ENCODE results near the gene PDLIM5. TPM values are rescaled to one million over a fixed set of nuclear protein-coding genes. Genes with fewer than 3 reads are reported as not detected.

Gene PDLIM5
- total RNA-seq, 2 donors from 2014 or later, result 115 to 228 TPM

DNA sequence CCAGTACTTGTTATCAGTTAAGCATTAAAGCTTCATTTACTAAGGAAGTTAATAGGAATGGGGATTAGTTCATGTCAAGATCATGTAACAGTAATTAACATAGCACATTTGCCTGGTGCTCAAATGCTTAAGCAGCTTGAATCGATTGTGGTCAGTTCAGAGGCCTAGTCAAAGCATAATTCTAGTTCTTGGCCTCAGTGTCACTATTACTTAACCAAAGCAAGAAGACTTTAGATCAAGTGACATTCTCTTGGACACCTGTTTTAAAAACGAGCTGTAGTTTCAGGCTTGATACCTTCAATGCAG, 190.8 kb downstream of the PDLIM5 start:
- 51% methylated on average over 2 of the region's 2 CpGs for WGBS
- no peak for DNase-seq (ENCODE audit: low spot score)
- H3K36me3 ChIP-seq, result no peaks in the 10 kb centered on the region
- H3K9me3 ChIP-seq, result no peaks in the 10 kb centered on the region
- H3K4me1 ChIP-seq (replicated peaks), result peaks cover 3% of the 10 kb centered on the region
- no peaks in the 10 kb centered on the region for H3K27me3 ChIP-seq (replicated peaks; ENCODE audit: insufficient read depth)
- intact Hi-C loops (cut with DNase I), result no loop called here
- H3K27ac ChIP-seq, result peak overlapping the region; percentile 2 to 59
- H3K4me3 ChIP-seq, result no peak overlapping the region
- no peak for TF ChIP-seq POLR2A (IDR thresholded peaks at IDR 0.05)
- TF ChIP-seq POLR2AphosphoS5 (IDR thresholded peaks at IDR 0.05), result no peak
- TF ChIP-seq, protein P1, sequence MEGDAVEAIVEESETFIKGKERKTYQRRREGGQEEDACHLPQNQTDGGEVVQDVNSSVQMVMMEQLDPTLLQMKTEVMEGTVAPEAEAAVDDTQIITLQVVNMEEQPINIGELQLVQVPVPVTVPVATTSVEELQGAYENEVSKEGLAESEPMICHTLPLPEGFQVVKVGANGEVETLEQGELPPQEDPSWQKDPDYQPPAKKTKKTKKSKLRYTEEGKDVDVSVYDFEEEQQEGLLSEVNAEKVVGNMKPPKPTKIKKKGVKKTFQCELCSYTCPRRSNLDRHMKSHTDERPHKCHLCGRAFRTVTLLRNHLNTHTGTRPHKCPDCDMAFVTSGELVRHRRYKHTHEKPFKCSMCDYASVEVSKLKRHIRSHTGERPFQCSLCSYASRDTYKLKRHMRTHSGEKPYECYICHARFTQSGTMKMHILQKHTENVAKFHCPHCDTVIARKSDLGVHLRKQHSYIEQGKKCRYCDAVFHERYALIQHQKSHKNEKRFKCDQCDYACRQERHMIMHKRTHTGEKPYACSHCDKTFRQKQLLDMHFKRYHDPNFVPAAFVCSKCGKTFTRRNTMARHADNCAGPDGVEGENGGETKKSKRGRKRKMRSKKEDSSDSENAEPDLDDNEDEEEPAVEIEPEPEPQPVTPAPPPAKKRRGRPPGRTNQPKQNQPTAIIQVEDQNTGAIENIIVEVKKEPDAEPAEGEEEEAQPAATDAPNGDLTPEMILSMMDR (IDR thresholded peaks at IDR 0.05), result no peak

GRCh38 chr4:94648699-94649098, 197.0 kb downstream of the PDLIM5 start:
- no peak for DNase-seq (ENCODE audit: low spot score)
- no peak overlapping the region for H3K4me3 ChIP-seq
- H3K36me3 ChIP-seq, result no peaks in the 10 kb centered on the region
- no peak for TF ChIP-seq POLR2A (IDR thresholded peaks at IDR 0.05)
- TF ChIP-seq POLR2AphosphoS5 (IDR thresholded peaks at IDR 0.05), result no peak
- TF ChIP-seq, protein P1 (IDR thresholded peaks at IDR 0.05), result no peak
- peak overlapping the region; percentile 68 to 81 for H3K27ac ChIP-seq
- H3K4me1 ChIP-seq (replicated peaks), result peaks cover 5% of the 10 kb centered on the region
- intact Hi-C loops (cut with DNase I), result no loop called here
- 92% methylated on average over 7 of the region's 7 CpGs for WGBS
- H3K27me3 ChIP-seq (replicated peaks; ENCODE audit: insufficient read depth), result no peaks in the 10 kb centered on the region
- no peaks in the 10 kb centered on the region for H3K9me3 ChIP-seq

DNA sequence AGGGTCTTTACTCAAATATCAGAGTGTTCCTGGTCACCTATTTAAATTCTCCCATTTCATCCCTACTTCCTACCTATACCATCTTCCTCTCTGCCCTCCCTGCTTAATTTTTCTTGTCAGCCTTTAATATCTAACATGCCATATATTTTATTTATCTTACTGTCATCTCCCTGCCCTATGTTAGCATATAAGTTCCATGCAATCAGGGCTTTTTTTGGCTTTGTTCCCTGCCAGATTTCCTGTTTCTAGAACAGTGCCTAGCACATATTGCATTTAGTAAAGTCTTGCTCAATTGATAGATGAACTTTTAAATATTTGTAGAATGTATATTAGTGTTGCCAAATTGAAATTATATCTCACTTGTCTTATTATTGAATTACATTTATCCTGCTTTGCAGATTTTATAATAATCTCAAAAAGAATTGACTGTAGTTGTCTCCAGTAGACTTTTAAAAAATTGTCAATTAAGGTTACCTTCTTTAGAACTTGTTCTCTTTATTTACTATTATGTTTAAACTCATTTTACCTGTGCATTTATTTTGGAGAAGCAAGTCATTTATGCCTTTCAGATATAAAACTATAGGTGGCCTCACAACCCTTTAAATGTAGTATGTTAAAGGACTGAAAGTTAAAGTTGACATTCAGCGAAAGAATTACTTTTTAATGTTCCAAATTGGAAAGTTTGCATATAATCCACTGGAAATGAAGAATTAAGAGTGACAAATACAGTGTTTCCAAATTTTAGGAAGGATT, 197.8 kb downstream of the PDLIM5 start:
- Histone ChIP-seq H3K4me1 (replicated peaks) (peaks cover 5% of the 10 kb centered on the region), H3K27me3 (replicated peaks; ENCODE audit: insufficient read depth) (no peaks in the 10 kb centered on the region), H3K27ac (peak overlapping the region; percentile 68 to 81), H3K9me3 (no peaks in the 10 kb centered on the region), H3K36me3 (no peaks in the 10 kb centered on the region), H3K4me3 (no peak overlapping the region)
- TF ChIP-seq POLR2AphosphoS5 (IDR thresholded peaks at IDR 0.05), result no peak
- TF ChIP-seq, protein P1 (IDR thresholded peaks at IDR 0.05), result peak in 1 of 4 experiments; percentile 17
- no peak for TF ChIP-seq POLR2A (IDR thresholded peaks at IDR 0.05)
- intact Hi-C loops (cut with DNase I), result no loop called here
- 80% methylated on average over 1 of the region's 1 CpG for WGBS
- DNase-seq (ENCODE audit: low spot score), result no peak

- Histone ChIP-seq H3K27me3 (replicated peaks; ENCODE audit: insufficient read depth) (no peaks in the 10 kb centered on the region), H3K36me3 (no peaks in the 10 kb centered on the region), H3K4me1 (replicated peaks) (peaks cover 5% of the 10 kb centered on the region), H3K4me3 (no peak overlapping the region), H3K9me3 (no peaks in the 10 kb centered on the region), H3K27ac (peak overlapping the region; percentile 68 to 81)
- 23% methylated on average over 5 of the region's 5 CpGs for WGBS
- no peak for DNase-seq (ENCODE audit: low spot score)
- TF ChIP-seq POLR2A (IDR thresholded peaks at IDR 0.05), result no peak
- TF ChIP-seq, protein P1 (IDR thresholded peaks at IDR 0.05), result no peak
- peak; percentile 71 for TF ChIP-seq POLR2AphosphoS5 (IDR thresholded peaks at IDR 0.05)
- intact Hi-C loops (cut with DNase I), result no loop called here
Observed at GRCh38 chr4:94650134-94650495, 198.4 kb downstream of the PDLIM5 start.

- WGBS, result 14% methylated on average over 3 of the region's 3 CpGs
- DNase-seq (ENCODE audit: low spot score), result peak; percentile 24
- intact Hi-C loops (cut with DNase I), result no loop called here
- H3K4me1 ChIP-seq (replicated peaks), result peaks cover 5% of the 10 kb centered on the region
- H3K27ac ChIP-seq, result peak overlapping the region; percentile 68 to 81
- no peaks in the 10 kb centered on the region for H3K36me3 ChIP-seq
- no peaks in the 10 kb centered on the region for H3K9me3 ChIP-seq
- no peaks in the 10 kb centered on the region for H3K27me3 ChIP-seq (replicated peaks; ENCODE audit: insufficient read depth)
- TF ChIP-seq, protein P1 (IDR thresholded peaks at IDR 0.05), result no peak
- peak; percentile 65 for TF ChIP-seq POLR2AphosphoS5 (IDR thresholded peaks at IDR 0.05)
- H3K4me3 ChIP-seq, result no peak overlapping the region
Observed at GRCh38 chr4:94650690-94651089, 198.9 kb downstream of the PDLIM5 start.

All from prostate gland (tissue), 2 donors.